A549 (cell line): ENCODE measurements around the gene GLYAT. TPM values are rescaled to one million over a fixed set of nuclear protein-coding genes. Genes with fewer than 3 reads are reported as not detected.

Experiments used
- ATAC-seq, 2 experiments: fragments of 200-7000 bp in 1 of 2; fragments of >200 bp in 1 of 2; cut with Nextera tagmentation in 1 of 2; cut with Tn5 transposase in 1 of 2; 3 replicates each; pipeline versions ENCODE4 v1.8.0 to v1.9.1; 2018 to 2020; ENCODE audit warnings: mild to moderate bottlenecking in 1 of 2, moderate library complexity in 1 of 2
- CTCF ChIA-PET: fragments of 300-600 bp; sonication (Branson Sonifier 250); formaldehyde crosslinking; extraction: SDS; loops from one replicate; lab custom pipeline; 2021; ENCODE audit warnings: antibody characterized with exemption, inconsistent platforms; lab: Yijun Ruan, JAX
- POLR2A ChIA-PET: fragments of 350-600 bp; formaldehyde crosslinking; extraction: SDS; loops from one replicate; lab custom pipeline; 2021; ENCODE audit warnings: antibody characterized with exemption, inconsistent platforms; lab: Yijun Ruan, JAX
- DNase-seq, 2 experiments: peaks; one replicate each; pipeline versions ENCODE4 v3.0.0 to v3.0.0-alpha.2; 2011 to 2016; ENCODE audit warnings: low read depth in 1 of 2, low spot score in 1 of 2
- FAIRE-seq: peaks from 2 replicates; lab custom pipeline; 2011; peaks lifted over from hg19 to GRCh38; lab: Jason Lieb, UNC
- H3K27ac ChIP-seq, 2 experiments: fragments of >200 bp; sonication (Bioruptor Twin); formaldehyde crosslinking; 3 replicates each; pipeline ENCODE4 v1.5.1; 2016 to 2017
- H3K4me1 ChIP-seq: fragments of >200 bp; sonication (Bioruptor Twin); formaldehyde crosslinking; 3 replicates; pipeline ENCODE4 v1.6.1; 2016
- H3K4me2 ChIP-seq: fragments of >200 bp; sonication (Bioruptor Twin); formaldehyde crosslinking; 3 replicates; pipeline ENCODE4 v1.6.1; 2016
- H3K4me3 ChIP-seq: fragments of >200 bp; sonication (Bioruptor Twin); formaldehyde crosslinking; 3 replicates; pipeline ENCODE4 v1.5.1; 2016
- H3K9me3 ChIP-seq: fragments of >200 bp; sonication (Bioruptor Twin); formaldehyde crosslinking; 3 replicates; pipeline ENCODE4 v1.6.1; 2016
- ATOH8 ChIP-seq: fragments of 250-450 bp; sonication (Bioruptor Pico); IDR thresholded peaks from 2 replicates; pipeline ENCODE4 v1.5.0; 2020; ENCODE audit warnings: low read depth, mild to moderate bottlenecking, moderate library complexity
- BHLHE40 ChIP-seq: IDR thresholded peaks from 2 replicates; pipeline ENCODE4 v1.6.1; 2012; ENCODE audit warnings: low read depth, low read length, inconsistent platforms
- CBX2 ChIP-seq: fragments of 200-600 bp; sonication (generic); IDR thresholded peaks from 2 replicates; pipeline ENCODE4 v1.6.1; 2016; ENCODE audit warnings: low read depth, mild to moderate bottlenecking, borderline replicate concordance
- CBX8 ChIP-seq: fragments of 200-600 bp; sonication (generic); IDR thresholded peaks from 2 replicates; pipeline ENCODE4 v1.6.1; 2016
- CHD2 ChIP-seq: fragments of 150-350 bp; IDR thresholded peaks from 2 replicates; pipeline ENCODE4 v1.6.1; 2014; ENCODE audit warnings: low read length; ENCODE audit not compliant: partially characterized antibody
- ESRRA ChIP-seq: fragments of 150-350 bp; IDR thresholded peaks from 2 replicates; pipeline ENCODE4 v1.6.1; 2014; ENCODE audit warnings: mild to moderate bottlenecking, low read length, borderline replicate concordance
- FOSB ChIP-seq: fragments of 250-450 bp; sonication (Bioruptor Pico); IDR thresholded peaks from 2 replicates; pipeline ENCODE4 v1.5.0; 2020; ENCODE audit warnings: mild to moderate bottlenecking, moderate library complexity
- GATA3 ChIP-seq: IDR thresholded peaks from 2 replicates; pipeline ENCODE4 v1.6.1; 2012; ENCODE audit warnings: borderline replicate concordance
- HEYL ChIP-seq: fragments of 250-450 bp; sonication (Bioruptor Pico); IDR thresholded peaks from 2 replicates; pipeline ENCODE4 v1.8.0; 2021; ENCODE audit warnings: mild to moderate bottlenecking, moderate library complexity
- JUNB ChIP-seq: fragments of >200 bp; sonication (Bioruptor Twin); formaldehyde crosslinking; IDR thresholded peaks from 2 replicates; pipeline ENCODE4 v1.6.1; 2016
- KDM1A ChIP-seq: fragments of 200-600 bp; sonication (generic); IDR thresholded peaks from 2 replicates; pipeline ENCODE4 v1.6.1; 2016; ENCODE audit warnings: low read depth, mild to moderate bottlenecking
- MYC ChIP-seq: IDR thresholded peaks from 2 replicates; pipeline ENCODE4 v1.6.1; 2012; ENCODE audit warnings: mild to moderate bottlenecking, inconsistent platforms, low read length, improper control_type of control experiment, borderline replicate concordance
- NR3C1 ChIP-seq: fragments of >200 bp; sonication (Bioruptor Twin); formaldehyde crosslinking; IDR thresholded peaks from 3 replicates; pipeline ENCODE4 v1.6.1; 2017
- PHF8 ChIP-seq: fragments of 200-600 bp; sonication (generic); IDR thresholded peaks from 2 replicates; pipeline ENCODE4 v1.6.1; 2016; ENCODE audit warnings: low read depth, mild to moderate bottlenecking, antibody characterized with exemption, moderate library complexity, borderline replicate concordance
- POLR2A ChIP-seq: IDR thresholded peaks from 2 replicates; pipeline ENCODE4 v1.6.1; 2012; ENCODE audit warnings: mild to moderate bottlenecking, low read length
- POLR2AphosphoS2 ChIP-seq: conservative IDR thresholded peaks from 2 replicates; pipeline ENCODE4 v1.6.1; 2012; ENCODE audit warnings: low read length, improper control_type of control experiment, inconsistent platforms
- REST ChIP-seq: fragments of 200-600 bp; sonication (generic); IDR thresholded peaks from 2 replicates; pipeline ENCODE4 v1.6.1; 2016; ENCODE audit warnings: antibody characterized with exemption, mild to moderate bottlenecking, moderate library complexity
- RNF2 ChIP-seq: fragments of 200-600 bp; sonication (generic); IDR thresholded peaks from 2 replicates; pipeline ENCODE4 v1.6.1; 2016; ENCODE audit warnings: low read depth, mild to moderate bottlenecking, antibody characterized with exemption, moderate library complexity, borderline replicate concordance
- TFCP2L1 ChIP-seq: fragments of 250-450 bp; sonication (Bioruptor Pico); IDR thresholded peaks from 2 replicates; pipeline ENCODE4 v1.5.0; 2021; ENCODE audit warnings: mild to moderate bottlenecking
- USF2 ChIP-seq: fragments of 450-650 bp; IDR thresholded peaks from 2 replicates; pipeline ENCODE4 v1.6.1; 2014; ENCODE audit warnings: antibody characterized with exemption
- ZFP36 ChIP-seq: fragments of 450-650 bp; IDR thresholded peaks from 2 replicates; pipeline ENCODE4 v1.6.1; 2014; ENCODE audit warnings: borderline replicate concordance; ENCODE audit not compliant: partially characterized antibody
- ZNF302 ChIP-seq: fragments of 250-450 bp; sonication (Bioruptor Pico); IDR thresholded peaks from 2 replicates; pipeline ENCODE4 v1.9.0; 2021; ENCODE audit warnings: inconsistent platforms, mild to moderate bottlenecking, moderate library complexity
- ZSCAN20 ChIP-seq: fragments of 250-450 bp; sonication (Bioruptor Pico); IDR thresholded peaks from 2 replicates; pipeline ENCODE4 v1.8.0; 2022; ENCODE audit warnings: mild to moderate bottlenecking, moderate library complexity
- WGBS: methylation state at CpG from one replicate; pipeline ENCODE4 v1.1.6; 2017; ENCODE audit errors: missing lambda C conversion rate; 5-methylcytosine and 5-hydroxymethylcytosine counted together
- polyA plus RNA-seq, 4 experiments: library from polyadenylated mRNA; depleted of rRNA in 3 of 4; stranded (reverse); fragments of >200 nt; fragmentation: RNase III in 1 of 4; extraction: RNeasy Plus Mini Kit Qiagen cat#74134 plus additional on column Dnase treatment in 1 of 4; gene quantifications; 2 replicates in 3 of 4; 3 replicates in 1 of 4; pipeline ENCODE4 v1.2.3, GENCODE V29; 2011 to 2017
- TF ChIP-seq, protein P1 (sequence below): fragments of >200 bp; sonication (Bioruptor Twin); formaldehyde crosslinking; IDR thresholded peaks from 3 replicates; pipeline ENCODE4 v1.6.1; 2016
- TF ChIP-seq, protein P2 (sequence below): IDR thresholded peaks from 2 replicates; pipeline ENCODE4 v1.6.1; 2012
- TF ChIP-seq, protein P3 (sequence below): IDR thresholded peaks from 2 replicates; pipeline ENCODE4 v1.6.1; 2012; ENCODE audit warnings: low read depth, borderline replicate concordance

Gene GLYAT
- polyA plus RNA-seq, 2 of the 4 experiments (the other 2 are of a cell fraction), result not detected

- Histone ChIP-seq H3K4me1 (no peaks in the 10 kb centered on the region), H3K4me2 (no peak overlapping the region), H3K27ac (no peak overlapping the region), H3K9me3 (no peaks in the 10 kb centered on the region), H3K4me3 (no peak overlapping the region)
- TF ChIP-seq FOSB (CRISPR knock-in tag), result no peak
- TF ChIP-seq POLR2A, result no peak
- no peak for TF ChIP-seq KDM1A
- TF ChIP-seq HEYL (CRISPR knock-in tag), result no peak
- no peak for TF ChIP-seq CHD2
- TF ChIP-seq PHF8, result no peak
- TF ChIP-seq ZNF302 (CRISPR knock-in tag), result no peak
- no peak for TF ChIP-seq POLR2AphosphoS2
- no peak for TF ChIP-seq ZSCAN20 (CRISPR knock-in tag)
- DNase-seq (no peak), FAIRE-seq (no peak), ATAC-seq (no peak)
- CTCF ChIA-PET, result interaction anchor here (3.3 kb wide), 1 partner anchor 13 kb away, joined by 14 read pairs; no protein-coding TSS in a partner anchor
- WGBS, result 5% methylated on average over 5 of the region's 5 CpGs
- POLR2A ChIA-PET, result no interaction called here
Measured at GRCh38 chr11:58775066-58775708, 43.4 kb upstream of the GLYAT start.

DNA sequence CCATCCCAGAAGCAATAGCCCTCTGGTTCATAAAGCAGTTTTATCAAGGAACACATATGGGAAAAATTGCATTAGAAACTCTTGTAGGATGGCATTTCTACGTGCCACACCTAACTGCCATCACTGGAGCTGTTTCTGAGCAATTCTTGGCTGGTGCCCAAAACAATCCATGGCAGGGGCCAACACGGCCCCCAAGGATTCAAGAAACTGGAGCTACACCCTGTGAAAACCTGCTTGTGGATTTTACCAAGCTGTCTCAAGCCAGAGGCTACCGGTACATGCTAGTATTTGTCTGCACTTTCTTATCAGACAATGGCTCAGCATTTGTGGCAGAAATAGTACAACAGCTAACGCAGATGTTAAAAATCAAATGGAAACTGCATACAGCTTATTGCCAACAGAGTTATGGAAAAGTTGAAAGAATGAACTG is 42.4 kb upstream of the GLYAT start:
- no peaks in the 10 kb centered on the region for H3K4me1 ChIP-seq
- H3K4me2 ChIP-seq, result no peak overlapping the region
- no peak for ATAC-seq
- no peak for DNase-seq
- no peaks in the 10 kb centered on the region for H3K9me3 ChIP-seq
- no peak for FAIRE-seq
- ChIA-PET CTCF (interaction anchor here (3.3 kb wide), 1 partner anchor 14 kb away, joined by 14 read pairs; no protein-coding TSS in a partner anchor), POLR2A (no interaction called here)
- H3K27ac ChIP-seq, result no peak overlapping the region
- H3K4me3 ChIP-seq, result no peak overlapping the region
- WGBS, result 38% methylated on average over 4 of the region's 4 CpGs
- TF ChIP-seq JUNB (no peak), REST (no peak), GATA3 (no peak), ESRRA (no peak), NR3C1 (no peak), CBX2 (no peak), ZSCAN20 (CRISPR knock-in tag) (no peak), ZFP36 (no peak), MYC (no peak), HEYL (CRISPR knock-in tag) (no peak), BHLHE40 (no peak), RNF2 (no peak), USF2 (no peak), ATOH8 (CRISPR knock-in tag) (no peak), KDM1A (no peak), TFCP2L1 (CRISPR knock-in tag) (no peak), CBX8 (no peak)
- TF ChIP-seq, protein P1, sequence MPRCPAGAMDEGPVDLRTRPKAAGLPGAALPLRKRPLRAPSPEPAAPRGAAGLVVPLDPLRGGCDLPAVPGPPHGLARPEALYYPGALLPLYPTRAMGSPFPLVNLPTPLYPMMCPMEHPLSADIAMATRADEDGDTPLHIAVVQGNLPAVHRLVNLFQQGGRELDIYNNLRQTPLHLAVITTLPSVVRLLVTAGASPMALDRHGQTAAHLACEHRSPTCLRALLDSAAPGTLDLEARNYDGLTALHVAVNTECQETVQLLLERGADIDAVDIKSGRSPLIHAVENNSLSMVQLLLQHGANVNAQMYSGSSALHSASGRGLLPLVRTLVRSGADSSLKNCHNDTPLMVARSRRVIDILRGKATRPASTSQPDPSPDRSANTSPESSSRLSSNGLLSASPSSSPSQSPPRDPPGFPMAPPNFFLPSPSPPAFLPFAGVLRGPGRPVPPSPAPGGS, result no peak
- TF ChIP-seq, protein P2, sequence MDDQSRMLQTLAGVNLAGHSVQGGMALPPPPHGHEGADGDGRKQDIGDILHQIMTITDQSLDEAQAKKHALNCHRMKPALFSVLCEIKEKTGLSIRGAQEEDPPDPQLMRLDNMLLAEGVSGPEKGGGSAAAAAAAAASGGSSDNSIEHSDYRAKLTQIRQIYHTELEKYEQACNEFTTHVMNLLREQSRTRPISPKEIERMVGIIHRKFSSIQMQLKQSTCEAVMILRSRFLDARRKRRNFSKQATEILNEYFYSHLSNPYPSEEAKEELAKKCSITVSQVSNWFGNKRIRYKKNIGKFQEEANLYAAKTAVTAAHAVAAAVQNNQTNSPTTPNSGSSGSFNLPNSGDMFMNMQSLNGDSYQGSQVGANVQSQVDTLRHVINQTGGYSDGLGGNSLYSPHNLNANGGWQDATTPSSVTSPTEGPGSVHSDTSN, result no peak
- TF ChIP-seq, protein P3, sequence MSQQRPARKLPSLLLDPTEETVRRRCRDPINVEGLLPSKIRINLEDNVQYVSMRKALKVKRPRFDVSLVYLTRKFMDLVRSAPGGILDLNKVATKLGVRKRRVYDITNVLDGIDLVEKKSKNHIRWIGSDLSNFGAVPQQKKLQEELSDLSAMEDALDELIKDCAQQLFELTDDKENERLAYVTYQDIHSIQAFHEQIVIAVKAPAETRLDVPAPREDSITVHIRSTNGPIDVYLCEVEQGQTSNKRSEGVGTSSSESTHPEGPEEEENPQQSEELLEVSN, result no peak
